IPS-18a (cell line): ENCODE results near the gene CSHL1.
"Not testable (repeated sequence)": the region's sequence is repeated elsewhere in the genome, so short reads cannot be mapped to it uniquely, and the experiment has no call there.

ENCODE experiments used
- H3K27ac ChIP-seq: one replicate; pipeline ENCODE4 v1.5.1; 2013; ENCODE audit warnings: low read length
- H3K27me3 ChIP-seq: one replicate; pipeline ENCODE4 v1.6.1; 2013; ENCODE audit warnings: mild to moderate bottlenecking, low read length; ENCODE audit not compliant: control insufficient read depth, insufficient read depth
- H3K36me3 ChIP-seq: one replicate; pipeline ENCODE4 v1.6.1; 2013; ENCODE audit warnings: low read depth, low read length; ENCODE audit not compliant: control insufficient read depth
- H3K4me1 ChIP-seq: one replicate; pipeline ENCODE4 v1.6.1; 2013; ENCODE audit warnings: low read depth, low read length; ENCODE audit not compliant: control insufficient read depth
- H3K4me3 ChIP-seq: one replicate; pipeline ENCODE4 v1.5.1; 2013; ENCODE audit warnings: low read length
- H3K9ac ChIP-seq: one replicate; pipeline ENCODE4 v1.6.1; 2013; ENCODE audit warnings: mild to moderate bottlenecking, low read length, moderate library complexity
- H3K9me3 ChIP-seq: one replicate; pipeline ENCODE4 v1.6.1; 2013; ENCODE audit warnings: low read depth, low read length; ENCODE audit not compliant: control insufficient read depth

Gene CSHL1

GRCh38 chr17:63915753-63916152 lies 4.7 kb upstream of the CSHL1 start:
- H3K27me3 ChIP-seq, H3K9ac ChIP-seq, H3K36me3 ChIP-seq, H3K9me3 ChIP-seq, H3K4me1 ChIP-seq, H3K4me3 ChIP-seq, H3K27ac ChIP-seq: not testable (repeated sequence)

- Histone ChIP-seq H3K27me3 (no peaks in the 10 kb centered on the region), H3K4me1 (no peaks in the 10 kb centered on the region), H3K36me3 (no peaks in the 10 kb centered on the region), H3K9me3 (no peaks in the 10 kb centered on the region), H3K27ac (no peak overlapping the region), H3K4me3 (no peak overlapping the region), H3K9ac (no peak overlapping the region)
These were observed 3.4 kb upstream of the CSHL1 start for GRCh38 chr17:63914471-63914870.

GRCh38 chr17:63911657-63912100 lies 621 bp upstream of the CSHL1 start:
- no peaks in the 10 kb centered on the region for H3K27me3 ChIP-seq
- H3K36me3 ChIP-seq = no peaks in the 10 kb centered on the region
- no peaks in the 10 kb centered on the region for H3K4me1 ChIP-seq
- H3K9ac ChIP-seq = no peak overlapping the region
- no peaks in the 10 kb centered on the region for H3K9me3 ChIP-seq
- H3K27ac ChIP-seq = no peak overlapping the region
- H3K4me3 ChIP-seq = no peak overlapping the region

GRCh38 chr17:63910096-63910495 lies 962 bp downstream of the CSHL1 start:
- no peak overlapping the region for H3K4me3 ChIP-seq
- no peaks in the 10 kb centered on the region for H3K27me3 ChIP-seq
- no peaks in the 10 kb centered on the region for H3K9me3 ChIP-seq
- no peak overlapping the region for H3K9ac ChIP-seq
- H3K36me3 ChIP-seq = no peaks in the 10 kb centered on the region
- no peak overlapping the region for H3K27ac ChIP-seq
- H3K4me1 ChIP-seq = no peaks in the 10 kb centered on the region

- H3K27ac ChIP-seq, H3K9me3 ChIP-seq, H3K9ac ChIP-seq, H3K27me3 ChIP-seq, H3K4me1 ChIP-seq, H3K4me3 ChIP-seq, H3K36me3 ChIP-seq: not testable (repeated sequence)
These were observed 1.5 kb downstream of the CSHL1 start for GRCh38 chr17:63909586-63909985.

GRCh38 chr17:63907161-63907778 lies 3.8 kb downstream of the CSHL1 start:
- not testable (repeated sequence) for H3K27me3 ChIP-seq, H3K27ac ChIP-seq, H3K4me1 ChIP-seq, H3K4me3 ChIP-seq, H3K36me3 ChIP-seq, H3K9me3 ChIP-seq, H3K9ac ChIP-seq

- H3K36me3 ChIP-seq, H3K9me3 ChIP-seq, H3K4me1 ChIP-seq, H3K9ac ChIP-seq, H3K27ac ChIP-seq, H3K4me3 ChIP-seq, H3K27me3 ChIP-seq: not testable (repeated sequence)
These were observed 6.3 kb downstream of the CSHL1 start for GRCh38 chr17:63904796-63905195.

- not testable (repeated sequence) for H3K4me3 ChIP-seq, H3K36me3 ChIP-seq, H3K27ac ChIP-seq, H3K4me1 ChIP-seq, H3K9me3 ChIP-seq, H3K9ac ChIP-seq, H3K27me3 ChIP-seq
These were observed 7.3 kb downstream of the CSHL1 start for GRCh38 chr17:63903787-63904201.

GRCh38 chr17:63901971-63902370 lies 9.1 kb downstream of the CSHL1 start:
- not testable (repeated sequence) for H3K9me3 ChIP-seq, H3K27me3 ChIP-seq, H3K27ac ChIP-seq, H3K4me1 ChIP-seq, H3K4me3 ChIP-seq, H3K9ac ChIP-seq, H3K36me3 ChIP-seq

GRCh38 chr17:63898899-63899798 lies 11.9 kb downstream of the CSHL1 start:
- not testable (repeated sequence) for H3K9ac ChIP-seq, H3K4me3 ChIP-seq, H3K4me1 ChIP-seq, H3K27ac ChIP-seq, H3K36me3 ChIP-seq, H3K27me3 ChIP-seq, H3K9me3 ChIP-seq

GRCh38 chr17:63896524-63897354 lies 14.3 kb downstream of the CSHL1 start, which contains the start of gene CSH1:
Gene CSH1 (minus strand): TSS chr17:63896574. CDS start chr17:63896511, 63 bp downstream.
- not testable (repeated sequence) for H3K4me1 ChIP-seq, H3K4me3 ChIP-seq, H3K27me3 ChIP-seq, H3K9ac ChIP-seq, H3K27ac ChIP-seq, H3K36me3 ChIP-seq, H3K9me3 ChIP-seq
